Panc1 (cell line): ENCODE measurements around the gene CNNM2. TPM values are rescaled to one million over a fixed set of nuclear protein-coding genes. Genes with fewer than 3 reads are reported as not detected.
"Not testable (repeated sequence)": the region's sequence is repeated elsewhere in the genome, so short reads cannot be mapped to it uniquely, and the experiment has no call there.

Source experiments
- ATAC-seq: fragments of 200-7000 bp; cut with Tn5 transposase; 2 replicates; pipeline ENCODE4 v1.9.1; 2020; ENCODE audit warnings: mild to moderate bottlenecking, moderate library complexity
- BruUV-seq: library from RNA; stranded (reverse); fragments of 400-500 nt; replicated peaks from 2 replicates; lab custom pipeline; 2021; lab: Mats Ljungman, UMichigan
- CTCF ChIA-PET: fragments of 300-600 bp; sonication (Branson Sonifier 250); formaldehyde crosslinking; loops from one replicate; lab custom pipeline; 2022; ENCODE audit warnings: antibody characterized with exemption; lab: Charles Lee
- POLR2A ChIA-PET: fragments of 300-600 bp; sonication (Branson Sonifier 250); formaldehyde crosslinking; loops from one replicate; lab custom pipeline; 2022; ENCODE audit warnings: antibody characterized with exemption; lab: Charles Lee
- DNase-seq: peaks from one replicate; pipeline ENCODE4 v3.0.0-alpha.2; 2010; ENCODE audit warnings: low read depth, low spot score
- H3K27ac ChIP-seq: 2 replicates; pipeline ENCODE4 v1.5.1; 2011; ENCODE audit warnings: mild to moderate bottlenecking, low read length, inconsistent platforms
- H3K27me3 ChIP-seq: fragments of 200-500 bp; sonication (Bioruptor generic); 2 replicates; pipeline ENCODE4 v1.6.0; 2014; ENCODE audit warnings: low read length, inconsistent platforms; ENCODE audit not compliant: control insufficient read depth, insufficient read depth
- H3K36me3 ChIP-seq: fragments of 200-500 bp; sonication (Bioruptor generic); 2 replicates; pipeline ENCODE4 v1.5.1; 2014; ENCODE audit warnings: inconsistent platforms, mild to moderate bottlenecking, low read length, moderate library complexity; ENCODE audit not compliant: control insufficient read depth, insufficient read depth
- H3K4me1 ChIP-seq: 2 replicates; pipeline ENCODE4 v1.5.1; 2011; ENCODE audit warnings: inconsistent platforms, mild to moderate bottlenecking, low read length, moderate library complexity; ENCODE audit not compliant: control insufficient read depth, insufficient read depth
- H3K4me3 ChIP-seq, 2 experiments: 2 replicates each; pipeline ENCODE4 v1.5.1; 2011 to 2012; ENCODE audit warnings: low read depth in 2 of 2, low read length in 2 of 2, mild to moderate bottlenecking in 2 of 2, inconsistent platforms in 1 of 2, moderate library complexity in 1 of 2
- H3K9me3 ChIP-seq: fragments of 200-500 bp; sonication (Bioruptor generic); 2 replicates; pipeline ENCODE4 v1.5.1; 2014; ENCODE audit warnings: low read depth, mild to moderate bottlenecking, inconsistent platforms, low read length, moderate library complexity; ENCODE audit not compliant: control insufficient read depth, insufficient read depth
- CTCF ChIP-seq: fragments of 450-650 bp; IDR thresholded peaks from 2 replicates; pipeline ENCODE4 v1.5.1; 2017; ENCODE audit warnings: mild to moderate bottlenecking
- POLR2AphosphoS5 ChIP-seq: IDR thresholded peaks from 2 replicates; pipeline ENCODE4 v1.6.1; 2012; ENCODE audit warnings: mild to moderate bottlenecking, low read depth, low read length, moderate library complexity
- SIN3A ChIP-seq: IDR thresholded peaks from 2 replicates; pipeline ENCODE4 v1.6.1; 2012; ENCODE audit warnings: low read depth, mild to moderate bottlenecking, low read length, moderate library complexity, borderline replicate concordance; ENCODE audit not compliant: insufficient read depth
- TCF7L2 ChIP-seq: IDR thresholded peaks from 2 replicates; pipeline ENCODE4 v1.6.1; 2011; ENCODE audit warnings: mild to moderate bottlenecking, low read depth, low read length, inconsistent platforms
- in situ Hi-C: cut with HindIII; loops from 2 replicates; pipeline ENCODE4 v1.10.0; 2016; ENCODE audit warnings: low sequenced_read_pairs, low pct_unique_long_range_greater_than_20kb
- intact Hi-C: fragments of 100-400 bp; cut with micrococcal nuclease; formaldehyde crosslinking; loops from one replicate; pipeline ENCODE4 v1.10.0; 2022; ENCODE audit not compliant: unreplicated experiment
- total RNA-seq: library from RNA; stranded (reverse); gene quantifications from one replicate; pipeline ENCODE4 v1.2.1, GENCODE V29; 2021; ENCODE audit not compliant: unreplicated experiment
- TF ChIP-seq, protein P1 (sequence below), 2 experiments: IDR thresholded peaks; 2 replicates each; pipeline ENCODE4 v1.6.1; 2011 to 2012; ENCODE audit warnings: low read depth in 2 of 2, control low read depth in 1 of 2, low read length in 1 of 2, mild to moderate bottlenecking in 1 of 2, moderate library complexity in 1 of 2; ENCODE audit not compliant: insufficient read depth in 1 of 2

The CNNM2 gene
- total RNA-seq, 1 experiment from 2014 or later = 27.1 TPM

DNA sequence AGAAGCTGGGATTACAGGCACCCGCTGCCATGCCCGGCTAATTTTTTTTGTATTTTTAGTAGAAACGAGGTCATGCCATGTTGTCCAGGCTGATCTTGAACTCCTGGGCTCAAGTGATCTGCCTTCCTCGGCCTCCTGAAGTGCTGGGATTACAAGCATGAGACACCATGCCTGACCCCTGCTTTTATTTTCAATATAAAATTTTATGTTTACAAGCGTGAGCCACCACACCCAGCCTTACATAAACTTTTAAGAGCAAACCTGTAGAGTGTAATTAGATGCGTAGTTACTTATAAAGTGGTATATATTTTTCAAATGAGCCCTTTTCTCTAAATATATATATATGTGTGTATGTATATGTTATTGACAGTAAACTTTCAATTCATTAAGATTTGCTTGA lies 8.7 kb downstream of the CNNM2 start:
- intact Hi-C loops (no loop called here), in situ Hi-C loops (no loop called here)
- Histone ChIP-seq H3K9me3 (no peaks in the 10 kb centered on the region), H3K4me1 (peaks cover 24% of the 10 kb centered on the region), H3K27me3 (no peaks in the 10 kb centered on the region), H3K36me3 (no peaks in the 10 kb centered on the region), H3K4me3 (no peak overlapping the region), H3K27ac (no peak overlapping the region)
- CTCF ChIA-PET = no interaction called here
- DNase-seq (no peak), ATAC-seq (no peak)
- BruUV-seq = no TSS peak
- no peak for TF ChIP-seq CTCF
- TF ChIP-seq POLR2AphosphoS5 = no peak
- no peak for TF ChIP-seq TCF7L2
- TF ChIP-seq SIN3A = no peak
- TF ChIP-seq, protein P1, sequence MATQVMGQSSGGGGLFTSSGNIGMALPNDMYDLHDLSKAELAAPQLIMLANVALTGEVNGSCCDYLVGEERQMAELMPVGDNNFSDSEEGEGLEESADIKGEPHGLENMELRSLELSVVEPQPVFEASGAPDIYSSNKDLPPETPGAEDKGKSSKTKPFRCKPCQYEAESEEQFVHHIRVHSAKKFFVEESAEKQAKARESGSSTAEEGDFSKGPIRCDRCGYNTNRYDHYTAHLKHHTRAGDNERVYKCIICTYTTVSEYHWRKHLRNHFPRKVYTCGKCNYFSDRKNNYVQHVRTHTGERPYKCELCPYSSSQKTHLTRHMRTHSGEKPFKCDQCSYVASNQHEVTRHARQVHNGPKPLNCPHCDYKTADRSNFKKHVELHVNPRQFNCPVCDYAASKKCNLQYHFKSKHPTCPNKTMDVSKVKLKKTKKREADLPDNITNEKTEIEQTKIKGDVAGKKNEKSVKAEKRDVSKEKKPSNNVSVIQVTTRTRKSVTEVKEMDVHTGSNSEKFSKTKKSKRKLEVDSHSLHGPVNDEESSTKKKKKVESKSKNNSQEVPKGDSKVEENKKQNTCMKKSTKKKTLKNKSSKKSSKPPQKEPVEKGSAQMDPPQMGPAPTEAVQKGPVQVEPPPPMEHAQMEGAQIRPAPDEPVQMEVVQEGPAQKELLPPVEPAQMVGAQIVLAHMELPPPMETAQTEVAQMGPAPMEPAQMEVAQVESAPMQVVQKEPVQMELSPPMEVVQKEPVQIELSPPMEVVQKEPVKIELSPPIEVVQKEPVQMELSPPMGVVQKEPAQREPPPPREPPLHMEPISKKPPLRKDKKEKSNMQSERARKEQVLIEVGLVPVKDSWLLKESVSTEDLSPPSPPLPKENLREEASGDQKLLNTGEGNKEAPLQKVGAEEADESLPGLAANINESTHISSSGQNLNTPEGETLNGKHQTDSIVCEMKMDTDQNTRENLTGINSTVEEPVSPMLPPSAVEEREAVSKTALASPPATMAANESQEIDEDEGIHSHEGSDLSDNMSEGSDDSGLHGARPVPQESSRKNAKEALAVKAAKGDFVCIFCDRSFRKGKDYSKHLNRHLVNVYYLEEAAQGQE (IDR thresholded peaks at IDR 0.05; ENCODE audit: insufficient read depth in 1 of 2, low read depth in 2 of 2, low read length in 1 of 2) = no peak
- POLR2A ChIA-PET = no interaction called here

DNA sequence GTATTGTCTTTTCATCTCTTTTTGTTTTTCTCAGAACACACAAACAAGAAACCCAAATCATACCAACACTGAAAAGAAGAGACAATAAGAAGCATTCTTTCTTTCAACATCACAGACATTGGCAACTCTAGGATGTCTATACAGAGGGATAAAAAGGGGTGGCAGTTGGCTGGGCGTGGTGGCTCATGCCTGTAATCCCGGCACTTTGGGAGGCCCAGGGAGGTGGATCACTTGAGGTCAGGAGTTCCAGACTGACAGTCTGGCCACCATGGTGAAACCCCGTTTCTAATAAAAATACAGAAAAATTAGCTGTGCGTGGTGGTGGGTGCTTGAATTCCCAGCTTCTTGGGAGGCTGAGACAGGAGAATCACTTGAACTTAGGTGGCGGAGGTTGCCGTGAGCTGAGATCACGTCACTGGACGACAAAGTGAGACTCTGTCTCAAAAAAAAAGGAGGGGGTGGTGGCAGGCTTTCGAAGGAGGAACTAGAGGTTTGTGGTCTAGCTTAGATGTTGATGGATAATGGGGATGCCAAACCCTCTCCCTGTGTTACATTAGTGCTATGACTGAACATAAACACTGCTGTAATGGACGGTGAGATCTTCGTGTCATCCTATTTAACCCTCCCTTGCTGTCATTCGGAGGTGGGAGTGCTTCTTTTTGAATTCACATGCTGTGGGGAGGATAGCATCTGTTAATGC lies 9.4 kb downstream of the CNNM2 start:
- H3K4me1 ChIP-seq = peaks cover 18% of the 10 kb centered on the region
- no peak overlapping the region for H3K4me3 ChIP-seq
- no peaks in the 10 kb centered on the region for H3K9me3 ChIP-seq
- no peak overlapping the region for H3K27ac ChIP-seq
- CTCF ChIA-PET = no interaction called here
- BruUV-seq = no TSS peak
- TF ChIP-seq CTCF (no peak), POLR2AphosphoS5 (no peak), TCF7L2 (no peak), SIN3A (no peak)
- TF ChIP-seq, protein P1 (IDR thresholded peaks at IDR 0.05; ENCODE audit: insufficient read depth in 1 of 2, low read depth in 2 of 2, low read length in 1 of 2) = no peak
- H3K27me3 ChIP-seq = no peaks in the 10 kb centered on the region
- no peak for DNase-seq
- POLR2A ChIA-PET = no interaction called here
- no peak for ATAC-seq
- intact Hi-C loops = no loop called here
- H3K36me3 ChIP-seq = no peaks in the 10 kb centered on the region
- in situ Hi-C loops = no loop called here

GRCh38 chr10:102928442-102928841 lies 10.3 kb downstream of the CNNM2 start:
- in situ Hi-C loops, intact Hi-C loops, ATAC-seq, DNase-seq, BruUV-seq, H3K4me3 ChIP-seq, POLR2A ChIA-PET, CTCF ChIA-PET, H3K27me3 ChIP-seq, H3K36me3 ChIP-seq, H3K27ac ChIP-seq, H3K9me3 ChIP-seq: not testable (repeated sequence)
- H3K4me1 ChIP-seq = peaks cover 11% of the 10 kb centered on the region
